LNCaP clone FGC (cell line): ENCODE results near the gene CST8.

Source experiments
- DNase-seq: peaks from one replicate; pipeline ENCODE4 v3.0.0-alpha.2; 2011; ENCODE audit warnings: low read depth
- H3K4me3 ChIP-seq: 2 replicates; pipeline ENCODE4 v1.5.1; 2011; ENCODE audit warnings: mild to moderate bottlenecking, low read depth, low read length, control low read depth
- CTCF ChIP-seq: IDR thresholded peaks from 2 replicates; pipeline ENCODE4 v1.5.1; 2012; ENCODE audit warnings: mild to moderate bottlenecking; ENCODE audit not compliant: control insufficient read depth, insufficient read depth; ENCODE audit errors: extremely low read depth

CST8 gene

DNA sequence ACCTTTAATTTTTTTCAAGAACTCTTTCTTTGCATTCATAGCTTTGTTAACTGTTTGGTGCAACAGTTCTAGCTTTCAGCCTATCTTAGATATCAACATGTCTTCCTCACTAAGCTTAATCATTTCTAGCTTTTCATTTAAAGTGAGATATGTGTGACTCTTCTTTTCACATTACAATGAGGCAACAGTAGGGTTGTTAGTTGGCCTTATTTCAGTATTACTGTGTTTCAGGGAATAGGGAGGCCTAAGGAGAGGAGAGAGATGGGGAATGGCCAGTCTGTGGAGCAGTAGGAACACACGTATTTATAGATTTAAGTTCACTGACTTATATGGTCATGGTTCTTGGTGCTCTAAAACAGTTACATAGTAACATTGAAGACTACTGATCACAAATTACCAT lies 41.6 kb downstream of the CST8 start:
- DNase-seq: no peak
- TF ChIP-seq CTCF: no peak
- no peak overlapping the region for H3K4me3 ChIP-seq

DNA sequence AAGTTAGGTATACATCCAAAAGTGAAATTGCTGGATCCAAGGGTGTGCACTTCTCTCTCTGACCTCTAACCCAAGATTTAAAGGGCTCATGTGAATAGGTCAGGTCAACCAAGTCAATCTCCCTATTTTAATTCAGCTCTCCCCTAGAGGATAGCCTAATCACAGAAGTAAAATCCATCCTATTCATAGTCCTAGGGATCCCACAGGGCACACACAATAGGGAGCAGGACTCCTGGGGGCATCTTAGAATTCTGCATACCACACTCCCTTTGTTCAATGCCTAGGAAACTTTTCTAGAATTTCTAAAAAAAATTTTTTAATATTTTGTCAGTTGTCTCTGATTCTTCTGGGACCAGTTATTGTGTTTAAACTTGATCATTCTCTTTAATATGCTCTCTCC lies 42.2 kb downstream of the CST8 start:
- DNase-seq: no peak
- H3K4me3 ChIP-seq: no peak overlapping the region
- no peak for TF ChIP-seq CTCF

DNA sequence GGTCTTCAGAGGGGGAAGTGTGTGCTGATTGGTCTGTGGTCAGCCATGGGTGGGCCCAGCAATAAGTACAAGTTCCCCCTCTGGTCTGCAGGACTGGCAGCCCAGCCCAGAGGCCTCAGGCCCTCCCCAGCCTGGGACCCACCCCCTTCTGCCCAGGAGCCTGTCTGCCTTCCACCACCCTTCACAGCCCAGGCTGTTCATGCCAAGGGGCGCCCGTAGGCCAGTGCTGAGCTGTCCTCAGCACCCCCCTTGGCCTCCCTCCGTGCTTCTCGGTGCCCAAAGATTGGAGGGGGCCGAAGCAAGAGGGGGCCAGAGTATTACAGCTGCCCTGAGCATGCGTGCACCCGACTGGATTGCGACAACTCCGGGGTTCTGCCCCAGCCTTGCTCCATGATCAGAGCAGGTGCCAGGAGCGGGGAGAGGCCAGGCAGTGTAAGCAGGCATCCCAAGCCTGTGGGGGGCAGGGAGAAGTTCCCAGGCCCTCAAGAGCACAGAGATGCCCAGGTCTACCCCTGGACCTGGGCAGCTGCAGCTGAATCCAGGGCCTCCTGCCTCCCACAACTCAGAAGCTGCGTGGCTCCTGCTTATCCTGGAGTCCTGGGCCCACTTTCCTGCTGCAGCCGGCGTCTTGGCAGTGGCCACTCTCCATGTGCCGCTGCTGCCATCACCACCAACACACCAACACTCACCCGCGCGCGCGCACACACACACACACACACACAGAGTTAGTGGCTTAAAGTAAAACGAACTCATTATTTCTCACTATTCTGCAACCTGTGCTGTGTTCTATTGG lies 44.1 kb downstream of the CST8 start:
- TF ChIP-seq CTCF: no peak
- no peak for DNase-seq
- no peak overlapping the region for H3K4me3 ChIP-seq

DNA sequence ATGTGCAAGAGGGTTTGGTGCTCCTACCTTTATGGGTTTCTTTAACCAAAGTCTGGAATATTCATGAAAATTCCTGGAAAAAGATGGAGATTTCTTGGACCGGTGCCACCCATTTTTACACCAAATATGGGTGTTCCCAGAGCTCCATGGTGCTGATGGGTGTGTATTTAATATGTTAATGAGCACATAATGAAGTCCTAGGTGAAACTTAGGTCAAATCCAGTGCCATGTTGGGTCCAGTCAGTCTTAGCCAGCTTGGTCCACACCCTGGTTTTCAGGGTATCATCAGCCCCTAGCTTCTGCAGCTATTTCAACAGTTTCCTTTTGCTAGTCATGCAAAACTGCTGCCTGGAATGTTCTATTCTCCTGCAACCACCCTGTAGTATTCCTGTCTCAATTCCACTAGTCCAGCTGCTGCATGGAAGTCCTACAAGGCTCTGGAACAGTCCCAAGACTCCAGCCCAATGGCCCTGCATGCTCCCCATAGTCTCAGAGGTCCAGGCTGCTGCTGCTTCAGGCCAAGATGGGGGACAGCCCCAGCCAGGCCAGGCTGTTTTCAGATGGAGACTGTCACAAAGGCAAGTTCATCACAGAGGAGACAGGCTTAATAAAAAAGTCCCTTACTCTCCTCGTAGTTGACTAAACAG lies 45.5 kb downstream of the CST8 start:
- DNase-seq: no peak
- H3K4me3 ChIP-seq: no peak overlapping the region

DNA sequence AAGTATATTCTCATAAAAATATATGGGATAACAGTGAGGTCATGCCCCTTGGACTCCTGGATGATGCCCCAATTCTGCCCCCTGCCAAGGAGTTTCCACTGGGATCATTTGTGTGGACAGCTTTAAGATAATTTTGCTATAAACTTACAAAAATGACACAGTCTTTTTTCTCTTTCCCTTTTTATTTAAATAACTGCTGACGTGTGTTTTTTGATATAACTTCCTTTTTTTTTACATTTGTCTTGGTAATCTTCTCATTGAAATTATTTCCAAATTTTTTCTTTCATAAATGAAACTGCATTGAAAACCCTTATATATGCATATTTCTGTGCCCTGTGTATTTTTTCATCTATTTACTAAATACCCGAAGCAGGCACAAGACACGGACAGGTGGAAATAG lies 46.1 kb downstream of the CST8 start:
- DNase-seq: no peak
- TF ChIP-seq CTCF: no peak
- H3K4me3 ChIP-seq: no peak overlapping the region

More for the DNA sequence above, 45.5 kb downstream of the CST8 start:
- TF ChIP-seq CTCF: no peak

- TF ChIP-seq CTCF: no peak
- H3K4me3 ChIP-seq: no peak overlapping the region
- no peak for DNase-seq
These were observed 49.7 kb downstream of the CST8 start for GRCh38 chr20:23540624-23541023.
